GM12801 (cell line): Measurements from ENCODE around the gene HHAT.

Experiments
- CTCF ChIP-seq: IDR thresholded peaks from one replicate; pipeline ENCODE4 v1.5.1; 2011; ENCODE audit warnings: control low read depth; ENCODE audit not compliant: insufficient read length; ENCODE audit errors: extremely low read depth

Gene HHAT

GRCh38 chr1:210554382-210554781, 225.7 kb downstream of the HHAT start:
- no peak for TF ChIP-seq CTCF

- no peak for TF ChIP-seq CTCF
Measured at GRCh38 chr1:210556475-210556874, 227.8 kb downstream of the HHAT start.

- TF ChIP-seq CTCF = no peak
Measured at GRCh38 chr1:210557426-210558077, 228.8 kb downstream of the HHAT start.

- TF ChIP-seq CTCF = no peak
Measured at GRCh38 chr1:210558302-210558701, 229.6 kb downstream of the HHAT start.

- no peak for TF ChIP-seq CTCF
Measured at GRCh38 chr1:210565306-210565705, 236.6 kb downstream of the HHAT start.

GRCh38 chr1:210568631-210569030, 239.9 kb downstream of the HHAT start:
- no peak for TF ChIP-seq CTCF

GRCh38 chr1:210570116-210570515, 241.4 kb downstream of the HHAT start:
- no peak for TF ChIP-seq CTCF
